Mesothelial cell of epicardium (in vitro differentiated cells): Measurements from ENCODE around the gene PRDM16. TPM values are rescaled to one million over a fixed set of nuclear protein-coding genes. Genes with fewer than 3 reads are reported as not detected.
A peak's percentile ranks its signal among the peaks of the same experiment; 100 is the strongest.

Source experiments
- DNase-seq, 2 experiments: peaks; one replicate each; pipeline ENCODE4 v3.0.0; 2021; ENCODE audit warnings: low spot score in 2 of 2; ENCODE audit not compliant: unreplicated experiment in 2 of 2
- H3K27ac Mint-ChIP-seq: 2 replicates; pipeline ENCODE4 v1.8.0; 2021; ENCODE audit warnings: mixed read lengths
- H3K27me3 Mint-ChIP-seq: 2 replicates; pipeline ENCODE4 v1.8.0; 2021; ENCODE audit warnings: low read depth, mixed read lengths
- H3K36me3 Mint-ChIP-seq: 2 replicates; pipeline ENCODE4 v1.8.0; 2021; ENCODE audit warnings: mixed read lengths
- H3K4me1 Mint-ChIP-seq: 2 replicates; pipeline ENCODE4 v1.8.0; 2021; ENCODE audit warnings: mixed read lengths
- H3K4me3 Mint-ChIP-seq: 2 replicates; pipeline ENCODE4 v1.8.0; 2021; ENCODE audit warnings: mild to moderate bottlenecking, moderate library complexity, mixed read lengths
- H3K9me3 Mint-ChIP-seq: 2 replicates; pipeline ENCODE4 v1.8.0; 2021; ENCODE audit warnings: mixed read lengths
- CTCF ChIP-seq: fragments of 200-600 bp; sonication (generic); IDR thresholded peaks from one replicate; pipeline ENCODE4 v1.5.0; 2021; ENCODE audit warnings: antibody characterized with exemption; ENCODE audit not compliant: unreplicated experiment
- total RNA-seq: library from RNA; stranded (reverse); gene quantifications from 3 replicates; pipeline ENCODE4 v1.2.1, GENCODE V29; 2021

Gene PRDM16
- total RNA-seq, 1 donor from 2014 or later: 1.4 TPM

- H3K27me3 Mint-ChIP-seq: peaks cover 55% of the 10 kb centered on the region
- TF ChIP-seq CTCF: no peak
- H3K4me1 Mint-ChIP-seq: no peaks in the 10 kb centered on the region
- no peak overlapping the region for H3K4me3 Mint-ChIP-seq
- H3K36me3 Mint-ChIP-seq: no peaks in the 10 kb centered on the region
- no peak for DNase-seq
- no peaks in the 10 kb centered on the region for H3K9me3 Mint-ChIP-seq
- no peak overlapping the region for H3K27ac Mint-ChIP-seq
These were observed 212.7 kb downstream of the PRDM16 start for GRCh38 chr1:3281735-3282134.

GRCh38 chr1:3282186-3282585 lies 213.2 kb downstream of the PRDM16 start:
- no peaks in the 10 kb centered on the region for H3K9me3 Mint-ChIP-seq
- H3K4me1 Mint-ChIP-seq: no peaks in the 10 kb centered on the region
- no peak for TF ChIP-seq CTCF
- H3K4me3 Mint-ChIP-seq: no peak overlapping the region
- H3K27ac Mint-ChIP-seq: no peak overlapping the region
- H3K27me3 Mint-ChIP-seq: peaks cover 54% of the 10 kb centered on the region
- no peak for DNase-seq
- H3K36me3 Mint-ChIP-seq: no peaks in the 10 kb centered on the region

GRCh38 chr1:3282656-3283430 lies 213.8 kb downstream of the PRDM16 start:
- no peaks in the 10 kb centered on the region for H3K36me3 Mint-ChIP-seq
- H3K27me3 Mint-ChIP-seq: peaks cover 54% of the 10 kb centered on the region
- H3K4me1 Mint-ChIP-seq: no peaks in the 10 kb centered on the region
- no peak for TF ChIP-seq CTCF
- H3K4me3 Mint-ChIP-seq: no peak overlapping the region
- no peak overlapping the region for H3K27ac Mint-ChIP-seq
- no peak for DNase-seq
- H3K9me3 Mint-ChIP-seq: no peaks in the 10 kb centered on the region

GRCh38 chr1:3283849-3284248 lies 214.8 kb downstream of the PRDM16 start:
- H3K4me3 Mint-ChIP-seq: no peak overlapping the region
- no peaks in the 10 kb centered on the region for H3K36me3 Mint-ChIP-seq
- peak in 1 of 2 experiments; percentile 68 for DNase-seq
- H3K27me3 Mint-ChIP-seq: peaks cover 54% of the 10 kb centered on the region
- no peaks in the 10 kb centered on the region for H3K9me3 Mint-ChIP-seq
- H3K4me1 Mint-ChIP-seq: no peaks in the 10 kb centered on the region
- no peak overlapping the region for H3K27ac Mint-ChIP-seq
- peak; percentile 44 for TF ChIP-seq CTCF

- no peak overlapping the region for H3K27ac Mint-ChIP-seq
- no peak overlapping the region for H3K4me3 Mint-ChIP-seq
- DNase-seq: no peak
- no peaks in the 10 kb centered on the region for H3K36me3 Mint-ChIP-seq
- peaks cover 55% of the 10 kb centered on the region for H3K27me3 Mint-ChIP-seq
- H3K4me1 Mint-ChIP-seq: no peaks in the 10 kb centered on the region
- no peaks in the 10 kb centered on the region for H3K9me3 Mint-ChIP-seq
- no peak for TF ChIP-seq CTCF
These were observed 215.7 kb downstream of the PRDM16 start for GRCh38 chr1:3284691-3285090.
